Measurements from ENCODE around the gene TNFAIP8L2. TPM values are rescaled to one million over a fixed set of nuclear protein-coding genes. Genes with fewer than 3 reads are reported as not detected.

The TNFAIP8L2 gene
- total RNA-seq, 1 experiment from 2014 or later: not detected

GRCh38 chr1:151113877-151114276, 42.6 kb upstream of the TNFAIP8L2 start:
- H2AFZ ChIP-seq (ENCODE audit: low read depth, low read length, poor library complexity, severe bottlenecking): no peak overlapping the region
- H3K4me2 ChIP-seq (ENCODE audit: low read length): no peak overlapping the region
- intact Hi-C loops (cut with micrococcal nuclease): no loop called here
- H3K27me3 ChIP-seq (ENCODE audit: insufficient read depth, low read length): no peaks in the 10 kb centered on the region
- POLR2A ChIA-PET: no interaction called here
- H3K9ac ChIP-seq (ENCODE audit: low read length): no peak overlapping the region
- no peak for DNase-seq (ENCODE audit: low read depth, low spot score)
- H3K27ac ChIP-seq (ENCODE audit: low read depth, low read length): no peak overlapping the region
- H3K4me3 ChIP-seq (replicated peaks in 1 of 2; ENCODE audit: low read depth in 1 of 2, low read length in 2 of 2): no peak overlapping the region
- H3K36me3 ChIP-seq (ENCODE audit: control insufficient read depth in 1 of 2, insufficient read depth in 2 of 2, low read length in 2 of 2): no peaks in the 10 kb centered on the region
- TF ChIP-seq SIN3A (IDR thresholded peaks at IDR 0.05; ENCODE audit: low read depth): no peak
- TF ChIP-seq CTCF (IDR thresholded peaks at IDR 0.05 in 2 of 3, conservative IDR thresholded peaks at IDR 0.05 in 1 of 3; ENCODE audit: borderline replicate concordance in 1 of 3, insufficient read depth in 1 of 3, low read depth in 2 of 3, low read length in 2 of 3): no peak
- H4K20me1 ChIP-seq (ENCODE audit: insufficient read depth): no peaks in the 10 kb centered on the region
- H3K9me3 ChIP-seq (ENCODE audit: control insufficient read depth in 1 of 2, insufficient read depth in 1 of 2, low read depth in 1 of 2, low read length in 2 of 2): no peaks in the 10 kb centered on the region
- no TSS peak for BruUV-seq (replicated peaks)
- CTCF ChIA-PET: interaction anchor here (0.6 kb wide), 1 partner anchor 137 kb away, joined by 7 read pairs; no protein-coding TSS in a partner anchor
- no peaks in the 10 kb centered on the region for H3K4me1 ChIP-seq (ENCODE audit: control insufficient read depth in 1 of 2, insufficient read depth in 2 of 2, low read length in 2 of 2)
- H3K9me2 ChIP-seq (ENCODE audit: insufficient read depth): no peaks in the 10 kb centered on the region
- RAD21 ChIA-PET (ENCODE audit: low non-redundant PET in 1 of 2, low total read pairs in 2 of 2, uncharacterized antibody in 2 of 2, unreplicated experiment in 2 of 2): no interaction called here
- no peaks in the 10 kb centered on the region for H3K79me2 ChIP-seq (ENCODE audit: insufficient read depth, low read length)
- ATAC-seq: no peak

- no peak overlapping the region for H2AFZ ChIP-seq (ENCODE audit: low read depth, low read length, poor library complexity, severe bottlenecking)
- no peaks in the 10 kb centered on the region for H3K36me3 ChIP-seq (ENCODE audit: control insufficient read depth in 1 of 2, insufficient read depth in 2 of 2, low read length in 2 of 2)
- CTCF ChIA-PET: no interaction called here
- no peak for DNase-seq (ENCODE audit: low read depth, low spot score)
- no peak overlapping the region for H3K4me2 ChIP-seq (ENCODE audit: low read length)
- no peak for ATAC-seq
- BruUV-seq (replicated peaks): no TSS peak
- RAD21 ChIA-PET (ENCODE audit: low non-redundant PET in 1 of 2, low total read pairs in 2 of 2, uncharacterized antibody in 2 of 2, unreplicated experiment in 2 of 2): no interaction called here
- H4K20me1 ChIP-seq (ENCODE audit: insufficient read depth): no peaks in the 10 kb centered on the region
- POLR2A ChIA-PET: no interaction called here
- no peaks in the 10 kb centered on the region for H3K79me2 ChIP-seq (ENCODE audit: insufficient read depth, low read length)
- no peaks in the 10 kb centered on the region for H3K4me1 ChIP-seq (ENCODE audit: control insufficient read depth in 1 of 2, insufficient read depth in 2 of 2, low read length in 2 of 2)
- intact Hi-C loops (cut with micrococcal nuclease): no loop called here
- H3K9ac ChIP-seq (ENCODE audit: low read length): no peak overlapping the region
- H3K9me2 ChIP-seq (ENCODE audit: insufficient read depth): no peaks in the 10 kb centered on the region
- no peaks in the 10 kb centered on the region for H3K9me3 ChIP-seq (ENCODE audit: control insufficient read depth in 1 of 2, insufficient read depth in 1 of 2, low read depth in 1 of 2, low read length in 2 of 2)
- H3K27me3 ChIP-seq (ENCODE audit: insufficient read depth, low read length): no peaks in the 10 kb centered on the region
- TF ChIP-seq CBX3 (IDR thresholded peaks at IDR 0.05; ENCODE audit: low read depth): no peak
- TF ChIP-seq JUND (IDR thresholded peaks at IDR 0.05): no peak
- no peak for TF ChIP-seq SP1 (IDR thresholded peaks at IDR 0.05; ENCODE audit: low read depth)
- H3K4me3 ChIP-seq (replicated peaks in 1 of 2; ENCODE audit: low read depth in 1 of 2, low read length in 2 of 2): no peak overlapping the region
- H3K27ac ChIP-seq (ENCODE audit: low read depth, low read length): no peak overlapping the region
Measured at GRCh38 chr1:151124763-151125403, 31.6 kb upstream of the TNFAIP8L2 start.
